GM12873 (cell line): ENCODE results near the gene EPHB2.

ENCODE experiments used
- CTCF ChIP-seq: IDR thresholded peaks from 2 replicates; pipeline ENCODE4 v1.5.1; 2012; ENCODE audit warnings: low read depth, mild to moderate bottlenecking, moderate library complexity, low read length, control low read depth; ENCODE audit not compliant: insufficient read depth; ENCODE audit errors: missing control alignments

EPHB2 gene

GRCh38 chr1:22751124-22751531 lies 40.5 kb downstream of the EPHB2 start:
- TF ChIP-seq CTCF = no peak

DNA sequence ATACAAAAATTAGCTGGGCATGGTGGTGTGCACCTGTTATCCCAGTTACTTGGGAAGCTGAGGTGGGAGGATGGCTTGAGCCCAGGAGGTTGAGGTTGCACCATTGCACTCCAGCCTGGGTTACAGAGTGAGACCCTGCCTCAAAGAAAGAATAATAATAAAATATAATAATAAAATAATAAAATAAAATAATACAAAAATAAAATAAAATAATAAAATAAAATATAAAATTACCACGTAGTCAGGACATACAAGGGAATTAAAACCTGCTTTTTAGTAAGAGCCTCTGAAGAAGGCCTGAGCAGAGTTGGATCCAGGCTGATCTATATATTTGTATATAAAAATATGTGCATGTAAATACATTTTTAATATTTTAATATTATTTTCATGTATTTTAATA lies 41.7 kb downstream of the EPHB2 start:
- no peak for TF ChIP-seq CTCF

DNA sequence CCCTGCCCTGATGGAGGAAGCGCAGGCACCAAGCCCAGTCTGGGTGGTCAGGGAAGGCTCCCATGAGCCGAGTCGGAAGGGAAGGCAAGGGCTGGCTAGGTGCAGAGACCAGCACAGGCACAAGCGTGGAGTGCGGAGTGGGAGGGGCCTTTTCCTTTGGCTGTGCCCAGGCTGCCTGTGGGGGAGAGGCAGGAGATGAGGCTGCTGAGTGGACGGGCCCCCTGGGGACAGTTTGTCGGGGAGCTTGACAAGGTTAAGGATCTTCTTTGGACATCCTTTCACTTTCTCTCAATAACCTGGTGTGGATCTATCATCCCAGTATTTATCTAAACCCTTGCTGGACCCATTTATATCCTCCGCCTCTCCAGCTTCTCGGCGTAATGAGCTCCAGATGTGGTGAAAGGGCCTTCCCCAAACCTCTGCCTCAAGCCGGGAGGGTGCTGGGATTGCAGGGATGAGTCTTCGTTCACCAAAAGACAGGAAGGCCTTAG lies 42.9 kb downstream of the EPHB2 start:
- TF ChIP-seq CTCF = no peak

DNA sequence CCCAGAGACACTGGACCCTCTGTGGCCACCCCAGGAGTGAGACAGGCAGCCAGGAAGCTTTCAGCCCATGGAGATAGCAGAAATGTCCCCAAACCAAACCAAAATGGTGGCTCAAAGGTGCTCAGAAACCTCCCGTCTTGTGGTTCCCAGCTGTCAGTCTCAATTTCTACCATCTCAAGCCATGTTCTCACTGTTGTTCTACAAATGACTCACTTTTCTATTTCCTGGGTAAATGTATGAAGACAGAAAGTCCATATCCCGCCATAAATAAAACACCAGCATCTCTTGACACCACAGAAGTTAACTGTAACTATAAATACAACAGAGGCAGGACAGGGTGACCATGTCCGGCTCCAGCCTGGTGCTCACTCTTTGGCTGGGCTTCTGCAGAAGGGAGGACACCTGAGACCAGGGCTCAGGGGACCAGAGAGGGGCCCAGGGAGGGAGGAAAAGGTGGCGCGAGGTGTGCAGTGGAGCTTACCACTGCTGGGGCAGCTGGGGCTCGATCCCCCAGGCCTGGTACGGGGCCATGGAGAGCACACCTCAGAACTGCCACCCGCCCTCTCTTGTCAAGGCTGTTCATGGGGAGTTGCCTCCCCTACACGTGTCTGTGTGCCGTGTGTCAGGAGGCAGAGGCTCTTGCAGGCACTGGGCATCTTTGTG lies 43.6 kb downstream of the EPHB2 start:
- no peak for TF ChIP-seq CTCF

GRCh38 chr1:22754824-22755223 lies 44.2 kb downstream of the EPHB2 start:
- TF ChIP-seq CTCF = no peak

GRCh38 chr1:22755641-22756040 lies 45.0 kb downstream of the EPHB2 start:
- no peak for TF ChIP-seq CTCF

DNA sequence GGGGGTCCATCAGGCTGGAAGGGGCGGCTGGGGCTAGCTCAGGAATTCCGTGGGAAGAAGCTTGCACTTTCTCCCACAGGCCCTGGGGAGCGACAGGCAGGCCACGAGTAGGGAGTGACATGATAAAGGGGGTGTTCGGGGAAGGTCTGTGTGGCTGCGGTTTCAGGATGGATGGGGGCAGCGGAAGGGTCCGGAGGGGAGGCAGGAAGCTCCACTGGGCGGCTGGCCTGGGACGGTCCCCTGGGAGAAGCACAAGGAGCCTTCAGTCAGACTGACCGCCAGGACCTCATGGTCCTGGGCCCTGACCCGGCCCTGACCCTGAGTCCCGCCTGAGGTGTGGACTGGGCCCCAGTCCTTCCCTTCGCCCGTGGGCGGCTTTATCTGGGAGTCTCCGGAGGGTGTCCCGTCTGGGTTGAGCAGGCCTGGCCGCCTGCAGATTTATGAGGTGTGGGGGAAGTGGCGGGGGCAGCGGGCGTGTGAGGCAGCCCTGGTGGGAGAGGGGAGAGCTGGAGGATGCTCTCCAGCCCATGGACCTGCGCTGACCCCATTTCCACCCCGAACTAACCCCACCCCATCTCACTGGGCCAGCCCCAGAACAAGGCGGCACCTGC lies 45.6 kb downstream of the EPHB2 start:
- no peak for TF ChIP-seq CTCF
